Uterus (tissue), 4 donors: Measurements from ENCODE around the gene CDH13. TPM values are rescaled to one million over a fixed set of nuclear protein-coding genes. Genes with fewer than 3 reads are reported as not detected.
A peak's percentile ranks its signal among the peaks of the same experiment; 100 is the strongest.

Experiments
- DNase-seq, 2 donors: peaks; one replicate each; pipeline ENCODE4 v3.0.0-alpha.2; 2019 to 2020
- H3K27ac ChIP-seq, 2 donors: fragments of 200-600 bp; sonication (generic); 1 replicate in 1 of 2; 2 replicates in 1 of 2; pipeline ENCODE4 v1.5.1; 2016 to 2018
- H3K27me3 ChIP-seq, 2 donors: fragments of 200-600 bp; sonication (generic); one replicate each; pipeline ENCODE4 v1.5.1; 2018 to 2019; ENCODE audit warnings: control low read depth in 1 of 2
- H3K36me3 ChIP-seq, 2 donors: fragments of 200-600 bp; sonication (generic); one replicate each; pipeline ENCODE4 v1.5.1; 2019; ENCODE audit warnings: control low read depth in 1 of 2
- H3K4me1 ChIP-seq, 2 donors: fragments of 200-600 bp; sonication (generic); one replicate each; pipeline ENCODE4 v1.5.1; 2018 to 2019; ENCODE audit warnings: control low read depth in 1 of 2
- H3K4me3 ChIP-seq, 2 donors: fragments of 200-600 bp; sonication (generic); 1 replicate in 1 of 2; 2 replicates in 1 of 2; pipeline ENCODE4 v1.5.1; 2018 to 2019; ENCODE audit warnings: mild to moderate bottlenecking in 1 of 2
- H3K9me3 ChIP-seq, 2 donors: fragments of 200-600 bp; sonication (generic); one replicate each; pipeline ENCODE4 v1.5.1; 2019; ENCODE audit warnings: control low read depth in 1 of 2
- CTCF ChIP-seq, 4 experiments: fragments of 200-600 bp in 2 of 4; fragments of 450-650 bp in 2 of 4; sonication (generic) in 2 of 4; IDR thresholded peaks; one replicate each; pipeline ENCODE4 v1.5.1; 2016 to 2019; ENCODE audit warnings: antibody characterized with exemption in 4 of 4, mild to moderate bottlenecking in 2 of 4, moderate library complexity in 1 of 4
- POLR2A ChIP-seq, 2 donors: fragments of 450-650 bp; IDR thresholded peaks; one replicate each; pipeline ENCODE4 v1.6.1; 2016; ENCODE audit warnings: antibody characterized with exemption in 2 of 2, mild to moderate bottlenecking in 1 of 2, moderate library complexity in 1 of 2
- intact Hi-C: fragments of 100-400 bp; cut with DNase I; formaldehyde crosslinking; loops from one replicate; pipeline ENCODE4 v1.15.1; 2023; ENCODE audit warnings: low total_unique reads
- total RNA-seq, 4 donors: library from RNA; depleted of rRNA in 3 of 4; stranded (reverse); fragments of >200 nt in 3 of 4; gene quantifications; one replicate each; pipeline versions ENCODE4 v1.1.0 to v1.2.4, GENCODE V29; 2014 to 2023
- donor health status: DM: yes; HTN: yes; CAD: no.

Gene CDH13
- total RNA-seq, 4 donors from 2014 or later: 49.1 to 99.4 (median 82.7) TPM

DNA sequence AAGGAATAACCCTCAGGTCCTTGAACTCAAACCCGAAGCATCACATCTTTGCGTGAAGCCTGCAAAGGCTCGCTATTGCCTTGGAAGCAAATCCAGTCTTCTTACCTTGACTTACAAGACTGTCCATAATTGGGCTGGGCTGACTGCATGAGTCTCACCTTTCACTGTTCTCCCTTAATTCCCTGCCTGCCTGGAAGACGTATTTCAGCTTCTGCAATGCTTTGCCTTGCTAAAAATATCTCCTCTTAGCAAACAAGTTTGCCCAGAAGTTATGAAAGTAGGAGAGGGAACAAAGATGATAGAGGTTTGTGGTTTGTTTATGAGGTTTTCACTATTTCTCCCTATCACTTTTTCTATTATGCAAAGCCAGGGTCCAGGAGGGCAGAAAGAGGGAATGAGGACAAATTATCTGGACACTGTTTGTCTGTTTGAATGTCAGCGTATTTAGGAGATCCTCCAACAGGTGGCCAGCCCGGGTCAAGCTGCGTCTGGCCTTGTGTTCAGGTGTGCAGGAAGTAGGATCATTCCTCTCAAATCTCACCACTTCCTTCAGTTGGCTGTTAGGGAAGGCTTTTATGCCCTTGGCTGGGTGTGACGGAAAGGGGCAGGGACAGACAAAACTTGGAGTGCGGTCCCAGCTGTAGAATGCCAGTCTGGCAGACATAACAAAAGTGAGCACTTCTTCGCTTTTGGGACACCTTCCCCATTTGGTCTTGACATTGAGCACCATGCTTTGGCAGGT is 488.9 kb downstream of the CDH13 start:
- TF ChIP-seq POLR2A (IDR thresholded peaks at IDR 0.05) (no peak), CTCF (IDR thresholded peaks at IDR 0.05) (no peak)
- intact Hi-C loops: no loop called here
- no peaks in the 10 kb centered on the region for H3K36me3 ChIP-seq

DNA sequence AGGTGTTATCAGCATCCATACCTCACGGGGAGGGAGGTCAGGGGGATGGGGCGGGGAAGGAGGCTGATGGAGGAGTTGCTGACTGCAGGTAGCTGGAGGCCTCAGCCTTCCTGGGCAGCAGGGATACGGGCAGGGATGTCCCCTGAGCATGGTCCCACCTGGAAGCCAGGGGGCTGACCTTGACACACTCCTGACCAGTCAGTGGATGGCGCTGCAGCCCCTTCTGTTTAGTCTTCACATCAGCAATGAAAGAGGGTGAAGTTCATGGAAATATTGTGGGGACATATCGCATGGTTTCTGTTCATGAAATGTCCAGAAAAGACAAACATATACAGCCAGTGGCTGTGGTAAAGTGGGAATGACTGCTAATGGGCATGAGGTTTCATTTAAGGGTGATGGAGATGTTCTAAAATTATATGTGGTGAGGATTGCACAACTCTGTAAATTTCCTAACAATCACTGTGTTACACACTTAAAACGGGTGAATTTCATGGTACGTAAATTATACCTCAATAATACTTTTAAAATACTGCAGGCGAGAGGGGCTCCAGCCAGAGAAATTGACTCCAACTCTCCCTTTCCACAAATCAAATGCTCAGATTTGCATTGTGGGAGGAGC is 489.6 kb downstream of the CDH13 start:
- no peaks in the 10 kb centered on the region for H3K36me3 ChIP-seq
- intact Hi-C loops: no loop called here
- H3K27ac ChIP-seq: peak overlapping the region in 1 of 2 donors; percentile 1
- no peak overlapping the region for H3K4me3 ChIP-seq
- no peaks in the 10 kb centered on the region for H3K9me3 ChIP-seq
- no peaks in the 10 kb centered on the region for H3K4me1 ChIP-seq
- no peaks in the 10 kb centered on the region for H3K27me3 ChIP-seq
- TF ChIP-seq POLR2A (IDR thresholded peaks at IDR 0.05): no peak
- no peak for TF ChIP-seq CTCF (IDR thresholded peaks at IDR 0.05)
- DNase-seq: no peak

More for the DNA sequence above, 488.9 kb downstream of the CDH13 start:
- DNase-seq: no peak
- Histone ChIP-seq H3K27ac (peak overlapping the region in 1 of 2 donors; percentile 1), H3K4me1 (no peaks in the 10 kb centered on the region), H3K4me3 (no peak overlapping the region), H3K9me3 (no peaks in the 10 kb centered on the region), H3K27me3 (no peaks in the 10 kb centered on the region)

- no peak for TF ChIP-seq CTCF (IDR thresholded peaks at IDR 0.05)
- no peak for TF ChIP-seq POLR2A (IDR thresholded peaks at IDR 0.05)
- Histone ChIP-seq H3K4me1 (no peaks in the 10 kb centered on the region), H3K9me3 (no peaks in the 10 kb centered on the region), H3K27me3 (no peaks in the 10 kb centered on the region), H3K27ac (no peak overlapping the region), H3K4me3 (no peak overlapping the region), H3K36me3 (no peaks in the 10 kb centered on the region)
- DNase-seq: no peak
- intact Hi-C loops: no loop called here
These were observed 491.0 kb downstream of the CDH13 start for GRCh38 chr16:83117810-83118209.

GRCh38 chr16:83118365-83118764 is 491.6 kb downstream of the CDH13 start:
- no peaks in the 10 kb centered on the region for H3K36me3 ChIP-seq
- no peaks in the 10 kb centered on the region for H3K4me1 ChIP-seq
- H3K27ac ChIP-seq: no peak overlapping the region
- H3K9me3 ChIP-seq: no peaks in the 10 kb centered on the region
- no peak overlapping the region for H3K4me3 ChIP-seq
- no peaks in the 10 kb centered on the region for H3K27me3 ChIP-seq
- intact Hi-C loops: no loop called here
- no peak for DNase-seq
- TF ChIP-seq CTCF (IDR thresholded peaks at IDR 0.05) (no peak), POLR2A (IDR thresholded peaks at IDR 0.05) (no peak)

DNA sequence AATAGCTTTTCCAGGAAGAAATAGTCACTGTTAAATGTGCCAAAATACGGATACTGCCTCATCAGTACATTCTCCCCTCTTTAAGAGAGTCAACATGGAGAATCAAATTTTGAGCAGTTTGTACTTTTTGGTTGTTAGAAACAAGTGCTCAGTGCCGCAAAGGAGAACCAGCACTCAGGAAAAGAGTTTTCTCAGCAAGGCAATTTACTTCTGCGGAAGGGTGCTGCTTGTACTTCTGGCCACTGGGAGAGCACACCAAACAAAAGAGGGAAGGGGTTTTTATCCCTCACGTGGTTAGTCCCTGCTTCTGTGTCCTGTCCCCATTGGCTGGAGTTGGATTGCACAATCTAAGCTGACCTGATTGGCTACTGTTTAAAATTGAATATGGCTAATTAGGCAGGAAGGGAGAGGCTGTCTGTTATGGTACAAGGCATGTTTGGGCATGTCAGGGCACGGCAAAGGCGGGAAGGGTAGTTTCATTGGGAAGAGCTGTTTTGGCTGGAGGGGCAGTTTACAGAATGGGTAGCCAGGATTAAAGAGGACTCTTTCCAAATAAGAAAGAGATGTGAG is 499.3 kb downstream of the CDH13 start:
- intact Hi-C loops: no loop called here
- Histone ChIP-seq H3K4me3 (no peak overlapping the region), H3K36me3 (no peaks in the 10 kb centered on the region), H3K4me1 (no peaks in the 10 kb centered on the region), H3K9me3 (no peaks in the 10 kb centered on the region), H3K27me3 (no peaks in the 10 kb centered on the region), H3K27ac (no peak overlapping the region)
- no peak for DNase-seq
- TF ChIP-seq CTCF (IDR thresholded peaks at IDR 0.05) (no peak), POLR2A (IDR thresholded peaks at IDR 0.05) (no peak)
